ENCODE data around the gene C16orf95. TPM values are rescaled to one million over a fixed set of nuclear protein-coding genes. Genes with fewer than 3 reads are reported as not detected.

Gene C16orf95
- total and polyA plus RNA-seq, 12 donors = 0.67 to 9.9 (median 5.3) TPM

DNA sequence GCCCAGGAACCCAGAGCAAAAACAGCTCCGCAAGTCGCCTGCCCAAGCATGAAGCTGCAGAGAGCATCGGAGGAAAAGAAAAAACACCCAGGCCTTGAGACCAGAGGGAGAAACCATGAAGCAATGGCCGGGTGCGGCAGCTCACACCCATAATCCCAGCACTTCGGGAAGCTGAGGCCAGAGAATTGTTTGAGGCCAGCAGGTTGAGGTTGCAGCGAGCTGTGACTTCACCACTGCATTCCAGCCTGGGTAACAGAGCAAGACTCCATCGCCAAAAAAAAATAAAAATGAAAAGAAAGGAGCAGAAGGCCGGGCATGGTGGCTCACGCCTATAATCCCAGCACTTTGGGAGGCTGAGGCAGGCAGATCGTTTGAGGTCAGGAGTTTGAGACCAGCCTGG lies 40.3 kb downstream of the C16orf95 start:
- Histone ChIP-seq H3K4me3 (no peak overlapping the region), H3K27me3 (no peaks in the 10 kb centered on the region), H3K27ac (no peak overlapping the region), H3K4me1 (replicated peaks in 1 of 2) (no peaks in the 10 kb centered on the region), H3K36me3 (replicated peaks in 1 of 2) (no peaks in the 10 kb centered on the region), H3K9me3 (replicated peaks in 1 of 3) (no peaks in the 10 kb centered on the region)
- TF ChIP-seq, protein P1, sequence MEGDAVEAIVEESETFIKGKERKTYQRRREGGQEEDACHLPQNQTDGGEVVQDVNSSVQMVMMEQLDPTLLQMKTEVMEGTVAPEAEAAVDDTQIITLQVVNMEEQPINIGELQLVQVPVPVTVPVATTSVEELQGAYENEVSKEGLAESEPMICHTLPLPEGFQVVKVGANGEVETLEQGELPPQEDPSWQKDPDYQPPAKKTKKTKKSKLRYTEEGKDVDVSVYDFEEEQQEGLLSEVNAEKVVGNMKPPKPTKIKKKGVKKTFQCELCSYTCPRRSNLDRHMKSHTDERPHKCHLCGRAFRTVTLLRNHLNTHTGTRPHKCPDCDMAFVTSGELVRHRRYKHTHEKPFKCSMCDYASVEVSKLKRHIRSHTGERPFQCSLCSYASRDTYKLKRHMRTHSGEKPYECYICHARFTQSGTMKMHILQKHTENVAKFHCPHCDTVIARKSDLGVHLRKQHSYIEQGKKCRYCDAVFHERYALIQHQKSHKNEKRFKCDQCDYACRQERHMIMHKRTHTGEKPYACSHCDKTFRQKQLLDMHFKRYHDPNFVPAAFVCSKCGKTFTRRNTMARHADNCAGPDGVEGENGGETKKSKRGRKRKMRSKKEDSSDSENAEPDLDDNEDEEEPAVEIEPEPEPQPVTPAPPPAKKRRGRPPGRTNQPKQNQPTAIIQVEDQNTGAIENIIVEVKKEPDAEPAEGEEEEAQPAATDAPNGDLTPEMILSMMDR (IDR thresholded peaks at IDR 0.05) = no peak
- TF ChIP-seq POLR2A (IDR thresholded peaks at IDR 0.05) = no peak
- DNase-seq = no peak
- WGBS, 4 donors = 72 to 87% (median 85%) methylated on average over 11 of the region's 11 CpGs
- intact Hi-C loops (cut with DNase I) = loop anchor here (10.0 kb wide), 3 partner anchors 202 to 712 kb away; partner anchors contain the start of gene FOXC2 (in 1 of the 2)

DNA sequence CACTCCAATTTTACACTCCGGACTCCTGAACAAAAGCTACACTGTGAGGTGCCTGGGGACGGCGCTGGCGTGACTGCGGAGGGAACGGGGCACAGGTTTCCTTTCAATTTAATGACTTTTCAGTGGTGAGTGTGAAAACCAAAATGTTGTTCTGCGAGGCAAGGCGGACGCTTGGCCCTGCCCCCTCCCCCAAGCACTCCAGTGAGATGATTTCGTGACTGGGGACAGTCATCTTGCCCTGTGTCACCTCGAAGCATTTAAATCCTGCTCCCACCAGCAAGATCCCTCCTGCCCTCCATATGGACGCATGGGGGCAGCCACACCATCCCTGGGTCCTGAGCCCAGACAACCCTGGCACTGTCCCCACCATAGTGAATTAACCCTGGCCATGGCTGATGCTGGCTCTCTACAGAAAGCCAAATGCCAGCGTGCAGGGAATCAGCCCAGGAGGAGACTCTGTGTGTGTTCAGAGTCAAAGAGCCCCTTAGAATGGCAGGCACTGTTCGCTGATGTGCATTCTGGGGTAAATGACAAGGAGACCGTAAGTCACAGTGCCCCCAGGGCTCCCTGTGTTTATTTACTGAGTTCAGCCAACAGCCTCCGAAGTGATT lies 41.0 kb downstream of the C16orf95 start:
- H3K36me3 ChIP-seq (replicated peaks in 1 of 2) = no peaks in the 10 kb centered on the region
- H3K9me3 ChIP-seq (replicated peaks in 1 of 3) = no peaks in the 10 kb centered on the region
- intact Hi-C loops (cut with DNase I) = loop anchor here (10.0 kb wide), 3 partner anchors 201 to 711 kb away; partner anchors contain the start of gene FOXC2 (in 1 of the 2)
- H3K27ac ChIP-seq = no peak overlapping the region
- DNase-seq = no peak
- H3K27me3 ChIP-seq = no peaks in the 10 kb centered on the region
- no peaks in the 10 kb centered on the region for H3K4me1 ChIP-seq (replicated peaks in 1 of 2)
- H3K4me3 ChIP-seq = no peak overlapping the region
- TF ChIP-seq, protein P1 (IDR thresholded peaks at IDR 0.05) = no peak
- TF ChIP-seq POLR2A (IDR thresholded peaks at IDR 0.05) = no peak
- 61 to 73% (median 69%) methylated on average over 10 to 16 of the region's 16 CpGs for WGBS, 4 donors

- no peak for DNase-seq
- intact Hi-C loops (cut with DNase I) = loop anchor here (10.0 kb wide), 3 partner anchors 200 to 710 kb away; partner anchors contain the start of gene FOXC2 (in 1 of the 2)
- no peak overlapping the region for H3K4me3 ChIP-seq
- 79 to 89% (median 86%) methylated on average over 2 to 4 of the region's 4 CpGs for WGBS, 4 donors
- no peaks in the 10 kb centered on the region for H3K27me3 ChIP-seq
- H3K4me1 ChIP-seq (replicated peaks in 1 of 2) = no peaks in the 10 kb centered on the region
- TF ChIP-seq, protein P1 (IDR thresholded peaks at IDR 0.05) = no peak
- no peak for TF ChIP-seq POLR2A (IDR thresholded peaks at IDR 0.05)
- no peak overlapping the region for H3K27ac ChIP-seq
- H3K9me3 ChIP-seq (replicated peaks in 1 of 3) = no peaks in the 10 kb centered on the region
- no peaks in the 10 kb centered on the region for H3K36me3 ChIP-seq (replicated peaks in 1 of 2)
Measured at GRCh38 chr16:87274794-87275193, 42.4 kb downstream of the C16orf95 start.

DNA sequence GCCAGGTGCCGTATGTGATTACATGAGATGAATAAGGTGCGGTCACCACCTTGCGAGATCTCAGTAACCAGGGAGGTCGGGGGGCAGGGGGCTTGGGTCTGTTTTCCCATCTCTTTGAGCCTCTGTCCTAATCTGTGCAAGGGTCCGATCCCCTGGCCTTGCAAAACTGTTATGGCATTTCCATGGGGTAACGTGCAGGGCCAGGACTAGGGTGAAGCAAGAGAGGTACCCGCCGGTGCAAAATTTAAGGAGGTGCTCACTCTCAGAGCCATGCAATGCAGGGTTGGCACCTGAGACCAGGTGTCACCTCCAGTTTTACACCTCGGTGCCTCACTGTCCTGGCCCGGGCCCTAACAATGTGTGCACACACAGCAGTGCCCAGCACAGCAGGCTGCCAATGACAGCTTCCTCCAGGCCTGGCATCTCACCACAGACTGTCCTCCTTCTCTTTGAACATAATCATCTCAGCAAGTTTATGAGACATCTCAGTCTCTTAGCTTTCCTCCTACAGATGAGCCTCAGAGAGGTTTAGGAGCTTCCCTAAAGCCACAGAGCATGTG lies 43.6 kb downstream of the C16orf95 start:
- intact Hi-C loops (cut with DNase I) = loop anchor here (10.0 kb wide), 3 partner anchors 199 to 709 kb away; partner anchors contain the start of gene FOXC2 (in 1 of the 2)
- no peak for DNase-seq
- H3K4me3 ChIP-seq = no peak overlapping the region
- H3K4me1 ChIP-seq (replicated peaks in 1 of 2) = no peaks in the 10 kb centered on the region
- WGBS, 4 donors = 90 to 94% (median 92%) methylated on average over 5 to 10 of the region's 10 CpGs
- no peaks in the 10 kb centered on the region for H3K36me3 ChIP-seq (replicated peaks in 1 of 2)
- H3K27me3 ChIP-seq = no peaks in the 10 kb centered on the region
- no peaks in the 10 kb centered on the region for H3K9me3 ChIP-seq (replicated peaks in 1 of 3)
- H3K27ac ChIP-seq = no peak overlapping the region
- TF ChIP-seq, protein P1 (IDR thresholded peaks at IDR 0.05) = no peak
- no peak for TF ChIP-seq POLR2A (IDR thresholded peaks at IDR 0.05)
